Rectal smooth muscle tissue (tissue), 1 donor: ENCODE results near the gene TIMM22.
"Not testable (repeated sequence)": the region's sequence is repeated elsewhere in the genome, so short reads cannot be mapped to it uniquely, and the experiment has no call there.

Source experiments
- H3K27ac ChIP-seq: one replicate; pipeline ENCODE4 v1.7.0; 2013; ENCODE audit warnings: low read depth, low read length, inconsistent platforms
- H3K27me3 ChIP-seq: one replicate; pipeline ENCODE4 v1.7.0; 2013; ENCODE audit warnings: low read length; ENCODE audit not compliant: control insufficient read depth, insufficient read depth
- H3K36me3 ChIP-seq: one replicate; pipeline ENCODE4 v1.7.0; 2013; ENCODE audit warnings: low read length; ENCODE audit not compliant: control insufficient read depth, insufficient read depth
- H3K4me1 ChIP-seq: one replicate; pipeline ENCODE4 v1.7.0; 2013; ENCODE audit warnings: low read length; ENCODE audit not compliant: control insufficient read depth, insufficient read depth
- H3K4me3 ChIP-seq: one replicate; pipeline ENCODE4 v1.7.0; 2013; ENCODE audit warnings: low read length
- H3K9ac ChIP-seq: one replicate; pipeline ENCODE4 v1.7.0; 2013; ENCODE audit warnings: low read length

TIMM22 gene

DNA sequence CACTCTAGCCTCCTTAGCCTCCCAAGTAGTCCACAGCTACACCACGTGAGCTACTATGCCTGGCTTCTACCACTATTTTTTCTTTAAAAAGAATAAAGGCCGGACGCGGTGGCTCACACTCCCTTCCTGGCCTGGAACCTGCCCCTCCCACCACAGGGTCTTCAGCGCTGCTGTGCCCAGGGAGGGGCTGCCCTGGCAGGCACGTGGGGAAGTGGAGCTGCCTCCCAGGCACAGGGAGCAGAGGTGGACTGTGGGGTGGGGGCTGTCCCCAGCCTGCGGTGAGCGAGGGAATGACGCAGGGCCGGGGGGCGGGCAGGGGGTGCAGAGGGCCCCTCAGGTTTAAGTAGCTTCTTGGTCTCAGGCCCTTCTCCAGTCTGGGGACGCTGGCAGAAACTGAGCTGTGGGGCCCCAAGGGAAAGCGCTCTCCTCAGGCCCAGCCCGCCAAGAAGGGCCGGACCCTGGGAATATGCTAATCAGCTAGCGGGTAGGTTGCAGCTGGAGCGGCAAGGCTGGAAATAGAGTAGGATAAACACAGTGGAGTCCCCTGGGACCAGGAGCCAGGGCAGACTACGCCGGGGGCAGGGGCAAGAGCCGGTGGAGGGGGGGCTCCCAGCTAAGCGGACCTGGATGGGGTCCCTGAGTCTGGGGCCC lies 46.8 kb downstream of the TIMM22 start:
- no peak overlapping the region for H3K9ac ChIP-seq
- no peak overlapping the region for H3K4me3 ChIP-seq
- H3K27me3 ChIP-seq: no peaks in the 10 kb centered on the region
- peaks cover 10% of the 10 kb centered on the region for H3K36me3 ChIP-seq
- peak overlapping the region; percentile 61 for H3K27ac ChIP-seq
- H3K4me1 ChIP-seq: peaks cover 21% of the 10 kb centered on the region

DNA sequence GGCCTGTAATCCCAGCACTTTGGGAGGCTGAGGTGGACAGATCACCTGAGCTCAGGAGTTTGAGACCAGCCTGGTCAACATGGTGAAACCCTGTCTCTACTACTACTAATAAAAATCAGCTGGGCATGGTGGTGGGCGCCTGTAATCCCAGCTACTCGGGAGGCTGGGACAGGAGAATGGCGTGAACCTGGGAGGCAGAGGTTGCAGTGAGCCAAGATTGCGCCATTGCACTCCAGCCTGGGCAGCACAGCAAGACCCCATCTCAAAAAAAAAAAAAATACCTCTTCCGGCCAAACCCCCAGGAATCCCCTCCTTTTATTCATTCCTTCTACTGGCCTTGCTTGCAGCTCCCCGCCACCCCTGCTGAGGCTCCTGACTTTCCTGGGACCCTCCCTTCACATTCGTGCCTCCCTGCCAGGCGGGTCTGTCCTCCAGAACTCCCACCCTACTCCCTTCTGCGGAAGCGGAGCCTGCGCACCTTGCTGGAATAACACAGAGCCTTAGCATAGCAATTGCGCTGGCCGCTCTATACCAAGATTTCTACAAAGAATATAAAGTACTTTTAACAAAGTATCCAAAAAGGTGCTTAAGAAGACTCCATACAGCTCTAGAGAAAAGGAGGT lies 47.6 kb downstream of the TIMM22 start:
- H3K27me3 ChIP-seq, H3K36me3 ChIP-seq, H3K4me3 ChIP-seq, H3K9ac ChIP-seq: not testable (repeated sequence)
- Histone ChIP-seq H3K27ac (peak overlapping the region; percentile 61), H3K4me1 (peaks cover 21% of the 10 kb centered on the region)

DNA sequence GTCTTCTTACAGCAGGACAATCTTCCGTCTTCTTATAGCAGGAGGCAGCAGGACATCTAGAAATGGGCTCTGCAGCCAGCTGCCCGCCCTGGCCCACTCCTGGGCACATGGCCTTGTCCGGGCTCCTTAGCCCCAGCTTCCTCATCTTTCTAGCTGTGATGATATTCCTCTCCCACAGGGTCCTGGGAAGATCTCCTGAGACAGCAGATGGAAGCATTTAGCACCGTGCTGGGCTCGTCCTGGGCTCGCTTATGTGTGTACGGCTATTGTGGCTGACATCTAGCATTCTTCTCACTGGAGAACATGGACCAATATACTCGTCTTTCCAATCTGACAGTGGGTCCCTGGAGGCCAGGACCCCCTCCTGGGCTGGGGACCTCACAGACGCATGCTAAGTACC lies 48.5 kb downstream of the TIMM22 start:
- no peak overlapping the region for H3K4me3 ChIP-seq
- peaks cover 13% of the 10 kb centered on the region for H3K36me3 ChIP-seq
- H3K9ac ChIP-seq: no peak overlapping the region
- no peak overlapping the region for H3K27ac ChIP-seq
- no peaks in the 10 kb centered on the region for H3K27me3 ChIP-seq
- peaks cover 21% of the 10 kb centered on the region for H3K4me1 ChIP-seq

DNA sequence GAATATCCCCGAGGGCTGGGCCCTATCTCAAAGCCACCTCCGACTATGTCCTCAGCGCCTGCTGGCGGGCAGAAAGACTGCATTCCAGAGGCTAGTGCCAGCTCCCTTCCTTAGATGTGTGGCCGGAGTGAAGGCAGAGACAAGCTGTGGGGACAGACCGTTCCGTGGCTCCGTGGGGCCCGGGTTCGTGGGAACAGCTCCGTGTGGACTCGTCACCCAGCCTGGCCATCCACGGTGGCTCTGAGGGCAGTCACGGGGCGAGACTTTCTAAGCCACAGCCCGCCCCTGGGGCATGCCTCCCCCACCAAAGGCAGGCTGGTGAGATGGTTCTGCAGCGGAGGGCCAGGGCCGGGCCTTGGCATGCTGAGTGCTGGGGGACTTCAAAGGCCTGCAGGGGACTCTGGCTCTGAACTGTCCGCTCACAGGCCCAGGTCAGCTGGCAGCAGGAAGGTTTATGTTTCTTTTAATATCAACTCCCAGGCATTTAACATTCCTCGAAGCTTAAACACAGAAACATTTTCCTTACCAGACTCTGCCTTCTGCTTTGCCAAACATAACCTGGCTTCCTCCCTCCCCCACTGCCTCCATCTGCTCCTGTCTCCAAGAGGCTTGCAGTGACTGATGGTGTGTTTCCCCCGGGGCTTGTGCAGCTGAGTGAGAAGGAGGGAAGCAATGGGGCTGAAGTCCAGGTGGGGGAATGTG lies 50.4 kb downstream of the TIMM22 start:
- Histone ChIP-seq H3K27ac (peak overlapping the region; percentile 91), H3K9ac (no peak overlapping the region), H3K36me3 (peaks cover 7% of the 10 kb centered on the region), H3K4me1 (peaks cover 18% of the 10 kb centered on the region), H3K27me3 (no peaks in the 10 kb centered on the region), H3K4me3 (no peak overlapping the region)

DNA sequence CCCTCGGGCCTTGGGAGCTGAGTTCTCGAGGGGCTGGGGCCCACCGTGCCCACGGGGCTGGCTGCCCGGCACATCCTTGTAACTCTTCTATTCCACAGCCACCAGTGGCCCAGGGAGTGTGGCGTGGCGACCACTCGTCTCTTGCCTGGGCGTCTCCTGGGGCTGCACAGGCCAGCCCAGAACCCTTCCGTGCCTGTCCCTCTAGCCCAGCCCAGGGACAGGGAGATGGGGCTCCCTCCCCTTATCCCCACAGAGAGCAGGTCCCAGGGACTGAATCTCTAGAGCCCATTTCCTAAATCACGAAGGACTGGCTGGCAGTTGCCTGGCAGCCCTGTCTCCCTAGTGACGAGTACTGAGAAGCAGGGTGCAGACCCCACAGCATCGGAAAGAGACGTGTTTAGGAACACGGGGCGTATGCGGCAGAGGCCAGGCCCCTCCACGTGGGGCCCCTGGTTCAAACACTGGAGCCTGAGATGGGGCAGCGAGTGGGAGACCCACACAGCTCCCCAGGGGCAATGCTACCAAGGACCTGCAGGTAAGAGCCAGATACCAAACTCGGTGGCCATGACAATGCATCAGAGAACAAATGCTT lies 51.0 kb downstream of the TIMM22 start:
- no peak overlapping the region for H3K9ac ChIP-seq
- H3K4me1 ChIP-seq: peaks cover 18% of the 10 kb centered on the region
- H3K36me3 ChIP-seq: peaks cover 4% of the 10 kb centered on the region
- no peak overlapping the region for H3K4me3 ChIP-seq
- H3K27me3 ChIP-seq: no peaks in the 10 kb centered on the region
- H3K27ac ChIP-seq: peak overlapping the region; percentile 91

DNA sequence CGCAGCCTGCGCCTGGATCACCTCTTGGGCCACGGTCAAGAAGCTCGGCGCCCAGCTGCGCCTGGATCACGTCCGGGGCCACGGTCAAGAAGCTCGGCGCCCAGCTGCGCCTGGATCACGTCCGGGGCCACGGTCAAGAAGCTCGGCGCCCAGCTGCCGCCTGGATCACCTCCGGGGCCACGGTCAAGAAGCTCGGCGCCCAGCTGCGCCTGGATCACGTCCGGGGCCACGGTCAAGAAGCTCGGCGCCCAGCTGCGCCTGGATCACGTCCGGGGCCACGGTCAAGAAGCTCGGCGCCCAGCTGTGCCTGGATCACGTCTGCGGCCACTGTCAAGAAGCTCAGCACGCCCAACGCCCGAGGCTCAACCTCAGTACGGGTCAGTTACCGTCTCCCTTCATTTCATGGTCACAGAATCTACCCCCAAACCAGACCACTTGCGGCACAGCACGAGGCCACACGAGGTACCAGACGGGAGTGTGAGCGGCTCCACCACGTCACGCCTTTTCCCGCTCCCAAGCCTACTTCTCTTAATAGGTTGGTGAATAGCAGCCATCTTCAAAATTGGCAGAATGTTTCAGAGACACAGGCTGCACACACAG lies 51.7 kb downstream of the TIMM22 start:
- Histone ChIP-seq H3K4me1 (peaks cover 18% of the 10 kb centered on the region), H3K27ac (peak overlapping the region; percentile 91)
- not testable (repeated sequence) for H3K27me3 ChIP-seq, H3K36me3 ChIP-seq, H3K4me3 ChIP-seq, H3K9ac ChIP-seq

- peaks cover 18% of the 10 kb centered on the region for H3K4me1 ChIP-seq
- H3K9ac ChIP-seq: no peak overlapping the region
- H3K4me3 ChIP-seq: no peak overlapping the region
- peaks cover 10% of the 10 kb centered on the region for H3K36me3 ChIP-seq
- no peaks in the 10 kb centered on the region for H3K27me3 ChIP-seq
- no peak overlapping the region for H3K27ac ChIP-seq
Measured at GRCh38 chr17:1049446-1050225, 52.7 kb downstream of the TIMM22 start.

GRCh38 chr17:1050246-1050995 lies 53.5 kb downstream of the TIMM22 start:
- Histone ChIP-seq H3K9ac (no peak overlapping the region), H3K36me3 (peaks cover 13% of the 10 kb centered on the region), H3K27me3 (no peaks in the 10 kb centered on the region), H3K4me3 (no peak overlapping the region), H3K4me1 (peaks cover 18% of the 10 kb centered on the region), H3K27ac (peak overlapping the region; percentile 14)

GRCh38 chr17:1050996-1051925 lies 54.3 kb downstream of the TIMM22 start:
- H3K36me3 ChIP-seq: peaks cover 14% of the 10 kb centered on the region
- H3K4me3 ChIP-seq: no peak overlapping the region
- H3K4me1 ChIP-seq: peaks cover 18% of the 10 kb centered on the region
- no peak overlapping the region for H3K9ac ChIP-seq
- H3K27me3 ChIP-seq: no peaks in the 10 kb centered on the region
- peak overlapping the region; percentile 14 for H3K27ac ChIP-seq
